CD4-positive, alpha-beta T cell (primary cell): ENCODE data around the gene SSC4D. TPM values are rescaled to one million over a fixed set of nuclear protein-coding genes. Genes with fewer than 3 reads are reported as not detected.

ENCODE experiments used
- ATAC-seq: fragments of 200-7000 bp; cut with Tn5 transposase; one replicate; pipeline ENCODE4 v1.10.0; 2022; ENCODE audit warnings: mild to moderate bottlenecking; ENCODE audit not compliant: poor library complexity
- CTCF ChIA-PET: fragments of 350-600 bp; sonication (Branson Sonifier 250); formaldehyde crosslinking; loops from one replicate; lab custom pipeline; 2021; ENCODE audit warnings: antibody characterized with exemption, inconsistent platforms; lab: Charles Lee
- POLR2A ChIA-PET: fragments of 350-600 bp; sonication (Branson Sonifier 250); formaldehyde crosslinking; loops from one replicate; lab custom pipeline; 2021; ENCODE audit warnings: antibody characterized with exemption, inconsistent platforms; lab: Charles Lee
- DNase-seq, 14 experiments: peaks; one replicate each; pipeline ENCODE4 v3.0.0-alpha.2; 2013 to 2020; ENCODE audit warnings: mixed read lengths in 2 of 14
- H3K27ac ChIP-seq, 2 donors: one replicate each; pipeline versions ENCODE4 v1.5.1 to v1.7.0; 2013; ENCODE audit warnings: low read length in 2 of 2, low read depth in 1 of 2, mild to moderate bottlenecking in 1 of 2
- H3K27me3 ChIP-seq, 2 experiments: 1 replicate in 1 of 2; 2 replicates in 1 of 2; pipeline versions ENCODE4 v1.6.1 to v1.7.0; 2013; ENCODE audit warnings: low read length in 2 of 2, control low read depth in 1 of 2, mild to moderate bottlenecking in 1 of 2, moderate library complexity in 1 of 2; ENCODE audit not compliant: insufficient read depth in 2 of 2, control insufficient read depth in 1 of 2
- H3K36me3 ChIP-seq: one replicate; pipeline ENCODE4 v1.6.1; 2013; ENCODE audit warnings: low read length, control low read depth; ENCODE audit not compliant: insufficient read depth
- H3K4me1 ChIP-seq: one replicate; pipeline ENCODE4 v1.6.1; 2013; ENCODE audit warnings: low read length, control low read depth; ENCODE audit not compliant: insufficient read depth
- H3K4me3 ChIP-seq: one replicate; pipeline ENCODE4 v1.5.1; 2013; ENCODE audit warnings: mild to moderate bottlenecking, low read length, moderate library complexity
- H3K9me3 ChIP-seq, 2 experiments: 1 replicate in 1 of 2; 2 replicates in 1 of 2; pipeline versions ENCODE4 v1.6.1 to v1.7.0; 2013; ENCODE audit warnings: low read length in 2 of 2, mild to moderate bottlenecking in 2 of 2, control low read depth in 1 of 2, moderate library complexity in 1 of 2; ENCODE audit not compliant: control insufficient read depth in 1 of 2, insufficient read depth in 1 of 2
- H3K27ac Mint-ChIP-seq: one replicate; pipeline ENCODE4 v1.8.0; 2020; ENCODE audit warnings: mixed read lengths
- H3K27me3 Mint-ChIP-seq: one replicate; pipeline ENCODE4 v1.8.0; 2021; ENCODE audit warnings: mixed read lengths
- H3K36me3 Mint-ChIP-seq: one replicate; pipeline ENCODE4 v1.8.0; 2021; ENCODE audit warnings: low read depth, mixed read lengths
- H3K4me1 Mint-ChIP-seq: one replicate; pipeline ENCODE4 v1.8.0; 2021; ENCODE audit warnings: low read depth, mixed read lengths
- H3K4me3 Mint-ChIP-seq: one replicate; pipeline ENCODE4 v1.8.0; 2020; ENCODE audit warnings: mild to moderate bottlenecking, mixed read lengths
- H3K9me3 Mint-ChIP-seq: one replicate; pipeline ENCODE4 v1.8.0; 2020; ENCODE audit warnings: mixed read lengths
- CTCF ChIP-seq: fragments of 200-600 bp; IDR thresholded peaks from one replicate; pipeline ENCODE4 v1.8.0; 2022; ENCODE audit warnings: antibody characterized with exemption, mild to moderate bottlenecking
- intact Hi-C, 2 experiments: fragments of 100-400 bp; cut with DNase I in 1 of 2; cut with micrococcal nuclease in 1 of 2; formaldehyde crosslinking; loops; one replicate each; pipeline versions ENCODE4 v1.15.1 to v1.9.0; 2023 to 2025; cut with DNase I, micrococcal nuclease
- total RNA-seq, 174 experiments: library from RNA in 2 of 174; stranded (reverse) in 2 of 174; gene quantifications; one replicate each; pipeline ENCODE4 v1.2.3 and lab custom pipeline; 2021 to 2026

The SSC4D gene
- total RNA-seq, 2 experiments from 2014 or later: not detected

- CTCF ChIA-PET: no interaction called here
- ATAC-seq: no peak
- Mint-ChIP-seq H3K27me3 (no peaks in the 10 kb centered on the region), H3K36me3 (no peaks in the 10 kb centered on the region), H3K4me1 (no peaks in the 10 kb centered on the region), H3K27ac (no peak overlapping the region), H3K9me3 (no peaks in the 10 kb centered on the region), H3K4me3 (no peak overlapping the region)
- POLR2A ChIA-PET: no interaction called here
- no peak overlapping the region for H3K27ac ChIP-seq
- no peak for DNase-seq
- no peaks in the 10 kb centered on the region for H3K4me1 ChIP-seq
- H3K36me3 ChIP-seq: no peaks in the 10 kb centered on the region
- H3K9me3 ChIP-seq: no peaks in the 10 kb centered on the region
- no peak for TF ChIP-seq CTCF
- no peaks in the 10 kb centered on the region for H3K27me3 ChIP-seq
- intact Hi-C loops: no loop called here
- no peak overlapping the region for H3K4me3 ChIP-seq
Measured at GRCh38 chr7:76430836-76431235, 21.3 kb upstream of the SSC4D start.

GRCh38 chr7:76430211-76430610 lies 20.7 kb upstream of the SSC4D start:
- ChIA-PET CTCF (no interaction called here), POLR2A (no interaction called here)
- H3K4me1 Mint-ChIP-seq: no peaks in the 10 kb centered on the region
- TF ChIP-seq CTCF: no peak
- H3K36me3 ChIP-seq: no peaks in the 10 kb centered on the region
- H3K9me3 Mint-ChIP-seq: no peaks in the 10 kb centered on the region
- no peaks in the 10 kb centered on the region for H3K27me3 ChIP-seq
- no peaks in the 10 kb centered on the region for H3K9me3 ChIP-seq
- no peak overlapping the region for H3K27ac Mint-ChIP-seq
- no peaks in the 10 kb centered on the region for H3K27me3 Mint-ChIP-seq
- no peak overlapping the region for H3K4me3 Mint-ChIP-seq
- no peak overlapping the region for H3K27ac ChIP-seq
- no peaks in the 10 kb centered on the region for H3K36me3 Mint-ChIP-seq
- intact Hi-C loops: no loop called here
- no peak for ATAC-seq
- no peaks in the 10 kb centered on the region for H3K4me1 ChIP-seq
- H3K4me3 ChIP-seq: no peak overlapping the region
- DNase-seq: no peak

- intact Hi-C loops: no loop called here
- Mint-ChIP-seq H3K4me3 (no peak overlapping the region), H3K36me3 (no peaks in the 10 kb centered on the region), H3K27ac (no peak overlapping the region), H3K9me3 (no peaks in the 10 kb centered on the region), H3K4me1 (no peaks in the 10 kb centered on the region), H3K27me3 (peaks cover under 1% of the 10 kb centered on the region)
- ATAC-seq (no peak), DNase-seq (no peak)
- no peak overlapping the region for H3K4me3 ChIP-seq
- POLR2A ChIA-PET: no interaction called here
- H3K4me1 ChIP-seq: peaks cover 5% of the 10 kb centered on the region
- peaks cover 0 to 2% of the 10 kb centered on the region in 2 experiments for H3K27me3 ChIP-seq
- no peak for TF ChIP-seq CTCF
- H3K36me3 ChIP-seq: no peaks in the 10 kb centered on the region
- CTCF ChIA-PET: no interaction called here
- no peaks in the 10 kb centered on the region for H3K9me3 ChIP-seq
- no peak overlapping the region for H3K27ac ChIP-seq
Measured at GRCh38 chr7:76428868-76429805, 19.6 kb upstream of the SSC4D start.
